Activated CD4-positive, alpha-beta T cell treated with anti-CD3 and anti-CD28 coated beads, Interleukin-2, amount 50 U/mL, for 4 hours (primary cell): ENCODE data around the gene MICOS13.

Experiments
- DNase-seq, 2 experiments: peaks; one replicate each; pipeline ENCODE4 v3.0.0-alpha.2; 2020

Gene MICOS13

DNA sequence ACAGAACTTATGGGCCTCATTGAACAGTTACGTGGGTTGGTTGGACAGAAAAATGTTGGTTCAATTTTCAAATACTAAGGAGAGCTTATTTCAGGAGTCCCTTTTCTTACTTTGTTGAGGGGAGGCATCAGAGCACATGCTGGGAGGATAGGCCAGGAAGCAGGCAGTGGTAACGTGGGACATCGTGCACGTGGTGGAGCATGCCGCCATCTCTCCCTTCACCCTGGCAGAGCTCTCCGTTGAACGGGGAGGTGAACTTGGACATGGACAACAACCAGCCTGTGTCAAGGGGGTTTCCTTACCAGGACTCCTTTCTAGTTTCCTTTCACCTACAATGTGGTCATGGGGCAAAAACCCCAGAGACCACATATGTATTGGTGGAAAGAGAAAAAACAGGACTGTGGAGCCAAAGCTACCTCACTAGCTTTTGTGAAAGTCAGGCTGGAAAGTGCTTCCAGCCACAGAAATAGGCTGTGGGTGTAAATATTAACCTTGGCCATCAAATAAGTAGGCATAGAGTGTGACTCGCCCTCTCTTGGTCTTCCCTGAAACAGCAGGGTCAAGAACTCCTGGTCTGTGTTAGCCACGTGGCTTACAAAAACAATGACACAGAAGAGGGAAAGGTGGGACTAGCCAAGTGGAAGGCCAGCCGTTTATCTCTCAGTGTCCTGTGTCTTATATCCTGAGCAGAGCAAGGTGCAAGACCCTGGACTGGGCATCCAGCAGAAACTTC lies 14.4 kb downstream of the MICOS13 start:
- DNase-seq = no peak

DNA sequence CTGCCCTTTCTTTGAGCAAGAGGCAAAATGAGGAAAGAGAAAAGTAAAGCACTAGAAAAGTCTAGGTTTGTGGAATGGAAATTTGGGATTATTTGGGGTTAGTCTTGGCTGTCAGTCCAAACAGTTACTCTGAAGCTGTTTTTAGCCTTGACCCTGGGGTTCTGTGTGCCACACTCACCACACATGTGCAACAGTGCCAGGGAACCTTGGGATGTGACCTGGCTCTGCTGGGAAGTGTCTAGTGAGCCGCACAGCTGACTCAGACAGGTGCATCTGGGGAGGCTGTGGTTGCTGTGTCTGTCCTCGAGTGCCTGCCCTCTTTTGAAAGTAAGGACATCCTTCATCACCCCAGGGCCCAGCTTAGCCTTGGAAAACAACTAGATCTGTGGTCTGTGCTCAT lies 15.8 kb downstream of the MICOS13 start:
- DNase-seq = no peak

DNA sequence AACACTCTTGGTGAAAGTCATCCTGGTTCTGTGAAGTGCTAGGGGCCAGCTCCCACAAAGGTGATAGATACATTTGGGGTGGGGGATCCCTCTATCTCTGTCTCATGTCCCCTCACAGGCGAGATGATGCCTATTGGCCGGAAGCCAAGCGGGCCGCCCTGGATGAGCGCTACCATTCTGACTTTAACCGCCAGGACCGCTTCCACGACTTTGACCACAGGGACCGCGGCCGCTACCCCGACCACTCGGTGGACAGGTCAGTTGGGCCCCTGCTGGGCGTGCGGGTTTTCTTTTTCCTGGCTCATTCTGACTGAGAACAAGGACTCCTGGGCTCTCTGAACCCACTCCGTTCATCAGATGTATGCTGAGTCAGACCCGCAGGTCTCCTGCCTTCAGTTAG lies 16.4 kb downstream of the MICOS13 start:
- DNase-seq = no peak

DNA sequence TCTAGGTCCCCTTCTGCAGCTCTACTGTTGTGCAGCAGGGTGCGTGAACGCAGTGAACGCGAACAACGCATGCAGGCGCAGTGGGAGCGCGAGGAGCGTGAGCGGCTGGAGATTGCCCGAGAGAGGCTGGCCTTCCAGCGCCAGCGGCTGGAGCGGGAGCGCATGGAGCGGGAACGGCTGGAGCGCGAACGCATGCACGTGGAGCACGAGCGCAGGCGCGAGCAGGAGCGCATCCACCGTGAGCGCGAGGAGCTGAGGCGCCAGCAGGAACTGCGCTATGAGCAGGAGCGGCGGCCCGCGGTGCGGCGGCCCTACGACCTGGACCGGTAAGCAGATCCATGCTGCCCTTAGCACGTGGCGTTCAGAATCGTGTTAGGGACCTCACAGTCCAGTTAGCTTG lies 18.8 kb downstream of the MICOS13 start:
- DNase-seq = no peak

DNA sequence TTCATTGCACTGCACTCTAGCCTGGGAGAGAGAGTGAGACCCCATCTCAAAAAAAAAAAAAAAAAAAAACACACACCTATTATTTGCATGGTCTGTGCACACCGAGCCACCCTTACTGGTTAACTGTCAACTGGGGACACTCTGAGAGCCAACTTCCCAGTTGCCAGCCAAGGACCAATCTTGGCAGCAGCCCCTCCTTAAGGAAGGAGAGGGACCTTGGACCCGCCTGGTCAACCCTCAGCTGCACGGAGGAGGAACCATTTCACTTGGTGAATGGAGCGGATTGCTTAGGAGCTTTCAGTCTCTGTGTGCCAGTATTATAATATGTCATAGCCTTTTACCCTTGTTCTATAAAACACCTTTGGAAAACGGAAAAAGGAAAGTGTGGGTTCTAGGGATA lies 24.9 kb downstream of the MICOS13 start:
- no peak for DNase-seq

DNA sequence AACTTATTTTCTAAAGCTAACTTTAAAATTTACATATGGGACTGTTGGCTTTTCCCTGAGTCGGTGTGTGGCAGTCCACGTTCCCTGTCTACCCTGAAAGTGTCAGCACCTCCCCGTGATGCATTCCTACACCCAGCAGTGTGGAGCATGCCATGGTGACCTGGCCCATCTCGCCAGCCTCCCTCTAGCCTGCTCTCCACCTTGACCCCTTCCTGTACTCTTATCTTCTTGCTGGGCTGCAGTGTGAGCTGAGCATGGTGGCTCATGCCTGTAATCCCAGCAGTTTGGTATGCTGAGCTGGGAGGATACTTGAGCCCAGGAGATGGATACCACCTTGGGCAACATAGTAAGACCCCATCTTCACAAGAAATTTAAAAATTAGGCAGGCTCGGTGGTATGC lies 25.4 kb downstream of the MICOS13 start:
- DNase-seq = no peak

DNA sequence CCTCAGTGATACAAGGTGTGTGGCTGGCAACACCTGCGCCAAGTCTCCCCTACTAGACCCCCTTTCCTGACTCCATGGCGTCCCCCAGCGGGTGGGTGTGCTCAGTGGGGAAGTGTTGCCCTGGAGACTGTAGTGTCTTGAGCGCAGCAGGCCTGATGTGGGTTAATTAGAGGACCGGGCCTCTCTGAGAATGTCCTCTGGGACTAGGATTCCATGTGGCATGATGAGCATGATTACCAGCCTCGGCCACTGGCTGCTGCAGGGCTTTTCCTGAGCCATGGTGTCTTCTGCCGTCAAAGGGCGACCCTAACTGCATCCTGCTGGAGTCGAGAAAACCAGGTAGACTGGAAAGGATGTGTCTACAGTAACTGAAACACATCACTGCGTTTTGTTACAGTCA lies 28.1 kb downstream of the MICOS13 start:
- DNase-seq = no peak

DNA sequence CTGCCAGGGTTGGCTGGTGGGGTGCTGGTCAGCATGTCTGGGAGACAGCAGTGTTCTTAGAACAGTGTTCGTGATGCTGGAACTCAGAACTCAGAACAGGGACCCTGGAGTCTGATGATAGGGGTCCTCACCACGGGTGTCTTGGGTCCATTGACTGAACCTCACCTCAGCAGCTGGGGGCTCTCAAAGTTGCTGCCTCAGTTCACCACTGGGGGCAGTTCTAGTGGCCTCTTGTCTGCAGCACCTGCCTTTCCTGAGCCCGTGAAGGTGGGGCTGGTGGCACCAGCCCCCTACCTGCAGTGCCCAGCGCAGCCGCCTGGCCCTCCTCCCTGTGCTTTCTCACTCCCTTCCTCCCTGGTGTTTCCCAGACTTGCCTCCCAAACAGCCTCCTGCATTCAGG lies 29.0 kb downstream of the MICOS13 start:
- DNase-seq = no peak

DNA sequence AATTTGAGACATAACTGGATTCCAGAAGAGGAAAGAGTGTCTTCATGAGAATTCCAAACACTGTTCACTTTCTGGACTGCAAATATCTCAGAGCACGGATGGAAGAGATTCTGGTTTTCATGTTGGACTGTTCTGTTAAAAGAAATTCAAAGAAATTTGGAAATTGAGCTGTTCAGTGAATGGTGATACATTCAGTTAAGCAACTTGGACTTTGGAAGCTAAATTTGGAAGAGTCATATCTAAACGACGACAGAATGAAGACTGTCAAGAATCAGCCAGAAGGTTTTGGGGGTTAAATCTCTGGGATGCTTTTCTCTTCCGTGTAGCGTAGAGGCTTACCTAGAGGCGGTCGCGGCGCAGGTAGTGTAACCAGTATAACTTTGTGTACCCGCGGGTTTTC lies 31.9 kb downstream of the MICOS13 start:
- DNase-seq = no peak

DNA sequence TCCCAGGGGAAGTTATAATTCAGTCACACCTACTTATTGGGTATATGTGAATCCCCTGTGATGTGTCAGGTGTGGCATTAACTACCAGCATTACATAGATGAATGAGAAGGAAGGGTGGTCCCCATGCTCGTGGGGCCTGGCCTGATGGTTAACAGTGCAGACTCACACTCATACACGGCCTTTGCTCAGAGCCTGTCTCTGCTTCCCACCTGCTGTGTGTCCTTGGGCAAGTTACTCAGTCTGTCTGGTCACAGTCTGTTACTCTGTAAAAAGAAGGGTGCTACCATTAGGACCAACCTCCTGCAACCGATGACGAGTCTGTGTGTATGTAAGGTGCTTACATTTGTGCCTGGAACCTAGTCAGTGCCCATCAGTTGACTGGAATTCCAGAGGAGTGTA lies 33.6 kb downstream of the MICOS13 start:
- DNase-seq = no peak

DNA sequence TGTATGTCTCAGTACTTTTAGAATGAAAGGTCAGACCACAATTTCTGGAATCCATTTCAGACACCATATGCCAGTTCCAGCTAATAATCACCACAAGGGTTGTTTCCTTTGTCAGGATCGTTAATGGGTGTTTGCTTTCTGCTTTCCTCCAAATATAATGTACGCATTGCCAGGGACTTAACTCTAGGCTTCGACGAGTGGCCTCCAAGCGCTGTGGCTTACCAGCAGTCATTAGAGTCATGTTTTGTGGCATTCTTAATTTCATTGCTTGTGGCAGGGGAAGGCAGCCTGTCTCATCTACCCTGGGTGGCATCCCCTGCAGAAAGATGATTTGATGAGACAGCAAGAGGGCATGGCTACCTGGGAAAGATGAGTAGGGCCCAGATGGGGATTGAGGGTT lies 34.9 kb downstream of the MICOS13 start:
- no peak for DNase-seq

DNA sequence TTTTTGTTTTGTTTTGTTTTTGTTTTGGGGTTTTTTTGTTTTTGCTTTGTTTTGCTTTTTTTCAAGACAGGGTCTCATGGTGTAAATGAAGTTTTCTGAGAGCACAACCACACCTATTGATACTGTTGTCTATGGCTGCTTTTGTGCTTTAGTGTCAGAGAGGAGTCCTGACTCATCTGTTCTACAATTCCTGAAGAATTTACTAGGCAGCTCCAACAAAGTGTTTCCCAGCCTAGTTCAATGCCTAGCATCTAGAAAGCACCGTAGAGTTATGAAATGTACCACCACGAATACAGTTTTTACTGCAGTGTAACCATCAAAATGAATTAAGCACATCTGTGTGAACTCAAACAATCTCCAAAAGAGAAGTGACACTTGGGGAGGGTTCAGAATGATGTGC lies 36.3 kb downstream of the MICOS13 start:
- DNase-seq = no peak

DNA sequence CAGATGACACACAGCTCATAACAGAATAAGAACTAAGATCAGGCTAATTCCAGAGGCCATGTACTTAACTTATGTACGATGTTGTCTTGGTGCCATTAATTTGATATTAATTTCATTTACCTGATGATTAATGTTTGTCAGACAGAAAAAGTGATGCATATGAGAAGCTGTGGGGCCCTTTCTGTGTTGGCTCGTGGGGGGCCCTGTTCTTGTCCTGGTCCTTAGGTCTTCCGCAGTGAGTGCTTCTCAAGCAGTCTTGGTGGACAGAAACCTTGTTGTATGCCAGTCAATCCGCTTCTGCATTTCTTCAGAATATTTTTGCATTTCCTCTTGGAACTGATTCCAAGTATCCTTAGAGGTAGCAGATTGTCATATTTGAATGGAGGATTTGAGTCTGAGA lies 37.3 kb downstream of the MICOS13 start:
- DNase-seq = no peak

DNA sequence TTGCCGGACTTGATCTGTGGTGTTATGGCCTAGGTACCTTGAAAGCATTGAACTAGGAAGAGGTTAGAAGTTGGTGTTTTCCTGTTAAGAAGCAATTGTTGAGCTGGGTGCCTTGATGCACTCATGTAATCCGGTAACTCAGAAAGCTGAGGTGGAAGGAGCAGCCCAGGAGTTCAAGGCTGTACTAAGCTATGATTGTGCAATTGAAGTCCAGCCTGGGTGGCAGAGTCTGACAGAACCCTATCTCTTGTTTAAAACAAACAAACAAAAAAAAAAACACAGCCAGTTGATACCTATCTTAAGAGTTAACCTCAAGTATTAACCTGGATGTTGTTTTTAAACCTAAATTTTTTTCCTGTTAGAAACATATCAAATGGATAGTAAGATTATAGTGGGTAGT lies 38.1 kb downstream of the MICOS13 start:
- no peak for DNase-seq

DNA sequence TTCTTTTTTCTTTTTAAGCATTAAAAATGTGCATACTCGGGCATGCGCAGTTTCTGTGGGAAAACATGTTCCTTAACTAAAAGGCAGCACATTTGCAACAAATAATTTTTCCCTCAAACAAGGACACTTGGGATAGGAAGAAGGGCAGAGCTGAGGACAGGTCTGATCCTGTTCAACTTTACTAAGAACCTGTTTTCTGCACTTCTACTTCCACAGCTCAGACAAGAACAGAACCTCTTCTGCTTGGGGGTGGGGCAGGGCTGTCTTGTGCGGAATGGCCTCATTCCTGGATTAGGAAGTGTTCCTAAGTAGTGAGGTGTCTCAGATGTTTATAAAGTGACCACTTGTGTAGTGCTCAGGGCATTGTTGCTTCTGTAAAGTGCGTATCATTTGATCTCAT lies 39.1 kb downstream of the MICOS13 start:
- no peak for DNase-seq

DNA sequence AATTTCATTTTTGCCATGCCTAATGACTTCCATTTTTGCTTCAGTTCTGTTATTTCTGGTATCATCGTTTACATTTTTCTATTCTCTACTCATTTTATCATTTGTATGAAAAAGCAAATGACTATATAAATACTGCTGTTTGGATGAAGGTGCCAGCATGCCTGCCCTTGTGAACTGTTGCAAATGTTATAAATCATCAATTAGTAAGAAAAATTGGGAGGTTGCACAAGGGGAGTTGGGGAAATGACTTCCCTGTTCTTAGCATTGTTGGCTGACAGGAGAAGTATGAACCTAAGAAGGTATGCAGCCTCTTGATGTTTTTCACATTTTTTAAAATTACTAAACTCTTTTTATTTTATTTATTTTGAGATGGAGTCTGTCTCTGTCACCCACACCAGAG lies 42.3 kb downstream of the MICOS13 start:
- no peak for DNase-seq

DNA sequence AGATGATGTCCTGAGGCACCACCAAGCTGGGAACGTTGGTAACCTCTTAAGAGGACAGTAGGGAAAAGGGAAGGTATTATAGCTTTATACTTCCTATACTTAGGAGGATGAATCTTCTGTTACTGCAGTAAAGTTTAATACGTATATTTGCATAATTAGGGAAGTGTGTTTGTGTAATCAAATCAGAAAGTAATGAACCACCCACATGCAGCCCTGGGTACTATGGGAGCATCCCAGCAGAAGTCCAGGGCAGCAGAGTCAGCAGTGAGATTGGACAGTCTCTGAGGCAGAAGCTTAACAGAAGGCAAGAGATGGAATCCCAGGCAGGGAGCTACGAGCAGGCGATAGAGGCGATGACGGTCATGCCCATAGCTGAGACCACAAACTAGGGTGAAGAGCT lies 44.9 kb downstream of the MICOS13 start:
- no peak for DNase-seq

DNA sequence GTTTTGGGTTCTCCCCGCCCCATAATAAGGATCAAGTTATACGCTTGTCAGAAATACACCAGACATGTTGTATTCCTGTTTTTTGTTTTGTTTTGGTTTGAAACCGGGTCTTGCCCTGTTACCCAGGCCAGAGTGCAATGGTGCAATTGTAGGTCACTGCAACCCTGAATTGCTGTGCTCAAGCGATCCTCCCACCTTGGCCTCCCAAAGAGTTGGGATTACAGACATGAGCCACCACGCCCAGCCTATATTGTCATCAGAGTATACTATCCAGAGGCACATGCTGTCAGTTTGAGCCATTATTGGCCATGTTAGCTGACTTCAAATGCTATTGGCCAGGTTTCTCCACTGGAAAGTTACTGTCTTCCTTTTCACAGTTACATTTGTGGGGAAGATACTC lies 47.7 kb downstream of the MICOS13 start:
- DNase-seq = no peak

DNA sequence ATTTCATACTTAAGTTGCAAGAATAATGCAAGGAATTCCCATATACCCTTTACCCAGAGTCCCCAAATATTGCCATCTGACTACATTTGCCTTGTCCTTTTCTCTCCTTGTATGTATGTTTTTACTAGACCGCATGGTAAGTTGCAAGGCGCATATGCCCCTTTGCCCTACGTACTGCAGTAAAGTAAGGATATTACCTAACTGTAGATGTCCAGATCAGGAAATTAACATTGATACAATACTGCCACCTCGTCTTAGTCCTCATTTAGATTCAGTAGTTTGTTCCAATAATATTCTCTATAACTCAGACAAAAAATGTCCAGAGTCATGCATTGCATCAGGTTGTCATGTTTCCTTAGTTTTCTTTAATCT lies 48.1 kb downstream of the MICOS13 start:
- DNase-seq = no peak

DNA sequence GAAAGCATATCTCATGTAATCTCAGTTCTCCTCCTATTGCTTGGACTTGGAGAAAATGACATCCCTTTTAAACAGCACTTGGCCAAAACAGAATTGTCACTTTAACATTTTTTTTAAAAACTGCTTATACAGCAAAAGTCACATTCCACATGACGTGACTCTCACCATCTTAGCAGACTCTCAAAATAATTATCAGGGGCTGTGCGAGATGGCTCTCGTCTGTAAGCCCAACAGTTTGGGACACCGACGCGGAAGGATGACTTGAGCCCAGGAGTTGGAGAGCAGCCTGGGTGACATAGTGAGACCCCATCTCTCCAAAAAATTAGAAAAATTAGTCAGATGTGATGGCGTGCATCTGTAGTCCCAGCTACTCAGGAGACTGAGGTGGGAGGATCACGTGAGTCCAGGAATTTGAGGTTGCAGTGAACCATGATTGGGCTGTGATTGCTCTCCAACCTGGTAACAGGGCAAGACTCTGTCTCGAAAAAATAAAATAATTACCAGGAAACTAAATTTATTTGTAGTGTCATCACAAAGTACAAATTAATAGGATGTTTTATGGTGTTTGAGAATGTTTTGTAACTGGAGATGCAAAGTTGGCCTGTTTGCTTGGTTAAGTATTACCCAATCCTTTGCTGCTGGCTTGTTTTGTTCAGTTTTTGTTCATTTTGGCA lies 48.6 kb downstream of the MICOS13 start:
- DNase-seq = no peak

DNA sequence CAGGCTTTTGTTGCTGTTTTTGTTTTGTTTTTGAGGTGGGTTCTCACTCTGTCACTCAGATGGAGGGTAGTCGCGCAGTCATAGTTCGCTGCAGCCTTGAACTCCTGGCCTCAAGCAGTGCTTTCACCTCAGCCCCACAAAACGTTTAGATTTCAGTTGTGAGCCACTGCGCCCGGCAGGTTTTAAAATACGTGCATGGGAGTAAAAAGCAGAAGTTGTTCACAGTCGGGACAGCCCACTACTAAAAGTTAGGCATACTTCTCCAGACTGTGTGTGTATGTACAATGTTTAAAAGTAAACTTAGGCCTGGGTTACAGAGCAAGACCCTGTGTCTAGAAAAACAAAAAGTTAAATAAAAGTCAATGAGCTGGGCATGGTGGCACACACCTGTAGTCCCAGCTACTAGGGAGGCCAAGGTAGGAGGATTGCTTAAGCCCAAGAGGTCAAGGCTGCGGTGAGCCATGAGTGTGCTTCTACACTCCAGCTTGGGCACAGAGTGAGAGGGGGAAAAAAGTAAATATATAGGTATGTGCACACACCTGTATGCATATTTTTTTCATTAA lies 51.3 kb downstream of the MICOS13 start:
- DNase-seq = no peak

DNA sequence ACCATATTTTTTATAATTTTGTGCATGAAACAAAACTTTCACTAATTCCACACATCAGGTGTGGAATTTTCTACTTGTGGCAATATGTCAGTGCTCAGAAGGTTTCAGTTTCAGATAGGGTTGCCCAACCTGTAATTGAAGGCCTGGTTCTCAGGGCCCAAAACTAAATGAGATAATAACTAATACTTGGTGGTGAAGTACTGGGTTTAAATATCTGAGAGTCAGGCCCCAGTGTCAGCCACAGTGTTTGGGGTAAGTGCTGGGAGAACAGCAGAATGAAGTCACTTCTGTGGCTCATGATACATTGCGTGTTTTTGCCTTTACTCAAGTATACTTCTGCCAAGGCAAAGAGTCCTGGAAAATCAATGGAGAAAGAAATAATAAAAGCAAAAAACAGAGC lies 51.9 kb downstream of the MICOS13 start:
- no peak for DNase-seq
